DMS 273 (cell line): ENCODE results near the gene ARID2.

Source experiments
- DNase-seq: peaks from one replicate; lab custom pipeline; 2025; ENCODE audit not compliant: unreplicated experiment; lab: John Stamatoyannopoulos, UW

ARID2 gene, protein sequence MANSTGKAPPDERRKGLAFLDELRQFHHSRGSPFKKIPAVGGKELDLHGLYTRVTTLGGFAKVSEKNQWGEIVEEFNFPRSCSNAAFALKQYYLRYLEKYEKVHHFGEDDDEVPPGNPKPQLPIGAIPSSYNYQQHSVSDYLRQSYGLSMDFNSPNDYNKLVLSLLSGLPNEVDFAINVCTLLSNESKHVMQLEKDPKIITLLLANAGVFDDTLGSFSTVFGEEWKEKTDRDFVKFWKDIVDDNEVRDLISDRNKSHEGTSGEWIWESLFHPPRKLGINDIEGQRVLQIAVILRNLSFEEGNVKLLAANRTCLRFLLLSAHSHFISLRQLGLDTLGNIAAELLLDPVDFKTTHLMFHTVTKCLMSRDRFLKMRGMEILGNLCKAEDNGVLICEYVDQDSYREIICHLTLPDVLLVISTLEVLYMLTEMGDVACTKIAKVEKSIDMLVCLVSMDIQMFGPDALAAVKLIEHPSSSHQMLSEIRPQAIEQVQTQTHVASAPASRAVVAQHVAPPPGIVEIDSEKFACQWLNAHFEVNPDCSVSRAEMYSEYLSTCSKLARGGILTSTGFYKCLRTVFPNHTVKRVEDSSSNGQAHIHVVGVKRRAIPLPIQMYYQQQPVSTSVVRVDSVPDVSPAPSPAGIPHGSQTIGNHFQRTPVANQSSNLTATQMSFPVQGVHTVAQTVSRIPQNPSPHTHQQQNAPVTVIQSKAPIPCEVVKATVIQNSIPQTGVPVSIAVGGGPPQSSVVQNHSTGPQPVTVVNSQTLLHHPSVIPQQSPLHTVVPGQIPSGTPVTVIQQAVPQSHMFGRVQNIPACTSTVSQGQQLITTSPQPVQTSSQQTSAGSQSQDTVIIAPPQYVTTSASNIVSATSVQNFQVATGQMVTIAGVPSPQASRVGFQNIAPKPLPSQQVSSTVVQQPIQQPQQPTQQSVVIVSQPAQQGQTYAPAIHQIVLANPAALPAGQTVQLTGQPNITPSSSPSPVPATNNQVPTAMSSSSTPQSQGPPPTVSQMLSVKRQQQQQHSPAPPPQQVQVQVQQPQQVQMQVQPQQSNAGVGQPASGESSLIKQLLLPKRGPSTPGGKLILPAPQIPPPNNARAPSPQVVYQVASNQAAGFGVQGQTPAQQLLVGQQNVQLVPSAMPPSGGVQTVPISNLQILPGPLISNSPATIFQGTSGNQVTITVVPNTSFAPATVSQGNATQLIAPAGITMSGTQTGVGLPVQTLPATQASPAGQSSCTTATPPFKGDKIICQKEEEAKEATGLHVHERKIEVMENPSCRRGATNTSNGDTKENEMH (N-terminal part only)

DNA sequence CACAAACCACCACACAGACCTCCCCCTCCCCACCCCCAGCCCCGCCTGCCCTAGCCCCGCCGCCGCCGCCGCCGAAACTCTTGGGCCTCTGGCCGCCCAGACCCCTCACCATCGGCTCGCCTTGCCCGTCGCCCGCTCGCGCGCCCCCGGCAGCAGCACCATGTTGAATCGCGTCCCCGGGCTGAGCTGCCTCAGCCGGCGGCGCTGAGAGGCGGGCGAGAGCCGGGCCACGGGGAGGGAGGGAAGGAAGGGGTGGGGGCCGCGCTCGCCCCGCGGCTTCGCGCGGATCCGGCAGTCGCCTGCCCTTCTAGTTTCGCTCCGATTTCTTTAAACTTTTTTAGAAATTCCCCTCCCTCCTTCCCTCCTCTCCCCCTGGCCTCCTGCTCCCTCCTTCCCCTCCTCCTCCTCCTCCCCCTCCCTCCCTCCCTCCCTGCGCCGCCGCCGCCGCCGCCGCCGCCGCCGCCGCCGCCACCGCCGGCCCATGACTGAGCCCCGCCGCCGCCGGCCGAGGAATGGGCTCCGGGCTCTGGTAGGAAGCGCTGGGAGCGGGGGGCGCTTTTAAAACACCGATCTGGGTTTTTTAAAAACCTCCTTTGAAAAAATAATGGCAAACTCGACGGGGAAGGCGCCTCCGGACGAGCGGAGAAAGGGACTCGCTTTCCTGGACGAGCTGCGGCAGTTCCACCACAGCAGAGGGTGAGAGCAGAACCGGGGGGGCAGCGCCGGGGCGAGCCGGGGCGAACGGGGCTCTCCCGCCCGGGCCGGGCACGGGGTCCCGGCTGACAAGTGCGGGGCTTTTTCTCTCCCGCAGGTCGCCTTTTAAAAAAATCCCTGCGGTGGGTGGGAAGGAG lies at the start of gene ARID2:
ARID2 (plus strand) TSS at position 474 of the 851 bp plus-strand sequence; CDS start at position 605, 131 bp downstream.
- peak; percentile 85 for DNase-seq

DNA sequence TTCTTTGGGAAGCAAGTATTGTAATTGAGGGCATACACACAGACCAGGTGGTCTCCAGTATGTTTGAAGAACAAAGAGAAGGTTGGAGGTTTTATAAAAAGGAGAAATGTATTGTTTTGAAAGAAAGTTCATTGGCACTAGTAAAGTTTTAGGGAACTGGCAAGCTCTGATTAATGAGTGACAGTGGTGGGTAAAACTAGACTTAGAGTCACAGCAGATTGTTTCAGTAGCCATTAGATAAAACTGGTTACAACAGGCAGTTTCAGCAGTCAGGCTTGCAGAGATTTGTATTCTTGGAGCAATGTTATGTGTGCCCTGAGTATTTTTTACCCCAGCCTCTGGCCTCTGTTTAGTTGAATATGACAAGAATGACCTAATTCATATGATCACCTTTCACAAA lies 49.1 kb upstream of the ARID2 start:
- DNase-seq = no peak

DNA sequence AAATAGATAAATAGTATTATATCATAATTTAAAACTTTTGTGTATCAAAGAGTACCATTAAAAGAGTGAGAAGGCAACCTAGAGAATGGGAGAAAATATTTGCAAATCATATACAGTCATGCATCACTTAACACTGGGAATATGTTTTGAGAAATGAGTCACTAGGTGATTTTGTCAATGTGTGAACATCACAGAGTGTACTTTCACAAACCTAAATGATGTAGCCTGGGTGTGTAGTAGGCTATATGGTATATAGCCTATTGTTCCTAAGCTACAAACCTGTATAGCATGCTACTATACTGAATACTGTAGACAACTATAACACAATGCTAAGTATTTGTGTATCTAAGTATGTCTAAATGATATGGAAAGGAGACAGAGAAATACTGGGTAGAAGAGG lies 48.0 kb upstream of the ARID2 start:
- DNase-seq = no peak

DNA sequence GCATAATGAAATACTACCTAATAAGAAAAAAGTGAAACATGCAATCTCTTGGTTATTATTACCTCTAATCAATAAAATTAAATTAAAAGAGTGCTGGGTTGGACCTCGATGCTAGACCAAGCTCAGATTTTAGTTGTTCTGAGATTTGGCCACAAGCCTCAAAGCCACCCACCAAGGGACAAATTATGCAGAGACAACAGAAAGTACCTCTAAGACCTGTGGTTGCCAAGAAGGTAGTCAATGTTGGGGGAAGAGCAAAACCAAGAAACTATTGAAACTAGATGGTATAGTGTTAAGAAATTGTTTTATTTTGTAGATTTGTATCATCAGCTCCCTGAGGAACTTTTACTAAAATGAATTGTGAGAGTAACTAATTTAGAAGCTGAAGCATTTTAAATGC lies 43.8 kb upstream of the ARID2 start:
- no peak for DNase-seq

DNA sequence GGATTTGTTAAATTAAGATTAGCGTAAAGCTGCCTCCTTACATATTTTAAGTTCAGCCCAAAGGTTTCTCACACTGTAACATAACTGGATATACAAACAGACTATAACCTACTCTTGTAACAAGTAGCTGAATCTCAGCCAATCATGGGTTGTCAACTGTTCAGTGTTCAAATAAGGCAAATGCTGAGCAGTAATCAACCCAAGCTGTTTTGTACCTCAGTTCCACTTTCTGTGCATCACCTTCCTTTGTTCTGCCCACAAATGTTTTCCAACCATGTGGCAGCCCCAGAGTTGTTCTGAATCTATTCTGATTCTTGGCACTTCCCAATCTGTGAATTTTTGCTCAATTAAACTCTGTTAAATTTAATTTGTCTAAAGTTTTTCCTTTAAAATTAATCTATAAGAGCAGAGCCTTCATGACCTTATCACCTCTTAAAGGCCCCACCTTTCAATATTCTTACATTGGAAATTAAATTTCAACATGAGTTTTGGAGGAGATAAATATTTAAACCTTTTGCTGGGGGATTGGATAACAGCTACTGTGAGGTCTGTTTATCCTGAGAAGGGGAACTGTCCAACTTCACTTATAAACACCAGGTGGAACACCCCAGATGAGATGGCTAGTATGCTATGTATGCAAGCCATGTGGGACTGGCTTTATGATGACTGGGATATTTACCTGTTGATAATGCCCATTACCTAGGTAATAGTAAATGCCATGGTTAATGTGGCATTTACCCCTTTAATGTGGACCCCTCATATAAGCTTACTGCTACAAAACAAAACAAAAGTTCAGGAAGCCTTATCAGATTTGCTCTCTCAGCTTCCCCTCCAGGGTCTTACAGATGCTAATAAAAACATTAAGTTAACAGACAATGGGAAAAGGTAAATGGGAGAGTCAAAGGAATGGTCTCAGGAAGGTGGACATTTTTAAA lies 42.2 kb upstream of the ARID2 start:
- no peak for DNase-seq

DNA sequence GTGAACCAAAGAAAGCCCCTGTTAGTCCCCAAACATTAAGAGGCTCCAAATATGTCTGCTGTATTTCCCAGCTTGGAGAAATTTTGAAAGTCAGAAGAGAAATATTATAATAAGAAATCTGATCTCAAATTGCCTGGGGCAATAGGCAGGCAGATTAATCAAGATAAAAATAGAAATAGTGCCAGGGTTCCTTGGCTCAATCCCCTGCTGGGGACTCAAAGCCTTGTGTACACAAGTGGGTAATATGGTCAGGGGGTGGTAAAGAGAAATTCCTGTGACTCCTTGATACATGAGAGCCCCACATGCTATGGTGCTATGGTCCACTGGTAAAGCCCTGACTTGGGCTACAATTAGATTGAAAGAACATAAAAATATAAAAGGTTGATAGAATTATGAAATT lies 41.3 kb upstream of the ARID2 start:
- peak; percentile 7 for DNase-seq

DNA sequence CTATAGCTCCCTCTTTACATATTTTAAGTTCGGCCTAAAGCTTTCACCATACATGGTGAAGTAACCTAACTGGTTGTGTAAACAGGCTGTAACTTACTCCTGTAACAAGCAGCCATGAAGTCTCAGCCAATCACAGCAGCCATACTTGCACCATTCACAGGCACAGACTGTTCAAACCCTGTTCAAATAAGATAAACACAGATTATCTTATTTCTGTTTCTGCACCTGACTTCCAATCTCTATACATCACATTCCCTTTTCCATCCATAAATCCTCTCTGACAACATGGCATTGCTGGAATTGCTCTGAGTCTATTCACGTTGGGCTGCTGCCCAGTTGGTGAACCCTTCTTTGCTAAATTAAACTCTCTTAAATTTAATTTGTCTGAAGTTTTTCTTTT lies 34.5 kb upstream of the ARID2 start:
- DNase-seq = no peak

DNA sequence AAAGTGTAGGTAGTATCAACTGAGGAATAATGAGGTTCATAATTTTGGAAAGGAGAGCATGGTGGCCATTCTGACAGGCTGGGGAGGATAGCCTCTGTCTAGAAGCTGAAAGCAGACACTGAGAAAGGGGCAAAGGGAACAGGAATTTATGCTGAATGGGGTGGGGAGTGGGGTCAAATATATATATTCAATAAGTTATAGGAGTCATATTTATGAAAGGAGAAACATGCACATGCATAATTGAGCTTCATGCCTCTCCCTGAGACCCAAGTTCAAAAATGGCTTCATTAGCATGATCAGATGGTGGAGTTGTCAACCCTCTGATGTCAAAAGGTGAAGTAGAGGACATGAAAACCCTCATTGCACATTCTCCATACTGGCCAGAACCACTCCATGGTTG lies 33.9 kb upstream of the ARID2 start:
- DNase-seq = no peak

DNA sequence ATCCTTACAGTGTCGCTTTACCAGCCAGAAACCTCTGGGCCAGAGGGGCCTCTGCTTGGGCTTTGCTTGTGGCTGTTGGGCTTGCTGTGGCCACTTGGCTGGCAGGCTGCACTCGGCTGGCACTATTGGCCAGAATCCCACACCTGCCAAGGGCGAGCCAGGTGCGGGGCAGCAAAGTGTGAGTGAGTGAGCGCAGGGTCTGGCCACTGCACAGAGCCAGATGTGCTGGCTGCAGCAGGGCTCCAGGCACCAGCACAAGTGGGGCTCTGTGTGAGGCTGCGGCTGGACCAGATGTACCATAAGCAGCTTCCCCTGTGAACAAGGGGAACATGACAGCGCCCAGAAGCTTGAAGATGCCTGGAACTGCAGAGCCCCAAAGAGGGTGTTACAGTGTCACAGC lies 33.5 kb upstream of the ARID2 start:
- no peak for DNase-seq

DNA sequence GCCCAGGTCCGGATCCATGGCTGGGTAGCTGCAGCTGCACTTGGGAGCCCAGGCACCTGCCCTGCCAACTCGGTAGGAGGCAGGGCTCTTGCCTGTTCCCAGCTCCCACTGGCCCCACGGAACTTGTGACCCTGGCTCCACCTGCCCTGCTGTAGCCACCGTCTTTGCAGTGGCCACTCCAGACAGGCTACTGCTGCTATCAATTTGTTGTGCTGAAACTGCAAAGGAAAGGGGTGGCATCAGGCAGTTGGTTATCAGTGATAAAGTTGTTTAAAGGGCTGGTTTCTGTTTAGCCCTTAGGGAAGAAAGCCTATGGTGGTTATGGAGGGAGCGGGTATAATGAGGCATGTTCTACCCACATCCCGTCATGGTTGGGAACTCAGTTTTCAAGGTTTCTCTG lies 32.1 kb upstream of the ARID2 start:
- no peak for DNase-seq

DNA sequence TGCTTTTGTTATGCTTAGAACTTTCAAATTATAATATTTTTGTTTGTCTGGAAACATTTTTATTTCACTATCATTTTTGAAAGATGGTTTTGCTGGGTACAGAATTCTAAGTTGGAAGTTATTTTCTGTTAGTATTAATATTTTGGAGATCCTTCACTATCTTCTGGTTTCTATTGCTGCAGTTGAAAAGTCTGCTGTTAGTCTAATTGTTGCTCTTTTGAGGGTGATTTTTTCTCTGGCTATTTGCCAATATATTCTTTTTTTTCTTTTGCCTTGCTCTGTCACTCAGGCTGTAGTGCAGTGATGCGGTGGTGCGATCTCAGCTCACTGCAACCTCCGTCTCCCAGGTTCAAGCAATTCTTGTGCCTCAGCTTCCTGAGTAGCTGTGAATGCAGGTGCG lies 28.2 kb upstream of the ARID2 start:
- DNase-seq = no peak

DNA sequence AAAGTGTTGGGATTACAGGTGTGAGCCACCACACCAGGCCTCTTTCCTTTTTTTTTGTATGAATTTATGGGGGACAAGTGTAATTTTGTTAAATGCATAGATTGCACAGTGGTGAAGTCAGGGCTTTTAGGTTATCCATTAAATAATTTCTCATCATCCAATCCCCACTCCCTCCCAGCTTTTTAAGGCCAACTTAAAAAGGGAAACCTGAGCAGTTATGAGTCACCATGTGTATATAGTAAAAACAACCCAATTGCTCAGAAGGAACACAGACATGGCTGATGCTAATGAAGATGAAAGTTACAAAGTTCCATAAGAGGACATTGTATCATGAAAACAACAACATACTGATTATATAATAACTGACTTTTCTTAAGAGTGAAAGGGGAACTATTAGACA lies 25.6 kb upstream of the ARID2 start:
- DNase-seq = no peak

DNA sequence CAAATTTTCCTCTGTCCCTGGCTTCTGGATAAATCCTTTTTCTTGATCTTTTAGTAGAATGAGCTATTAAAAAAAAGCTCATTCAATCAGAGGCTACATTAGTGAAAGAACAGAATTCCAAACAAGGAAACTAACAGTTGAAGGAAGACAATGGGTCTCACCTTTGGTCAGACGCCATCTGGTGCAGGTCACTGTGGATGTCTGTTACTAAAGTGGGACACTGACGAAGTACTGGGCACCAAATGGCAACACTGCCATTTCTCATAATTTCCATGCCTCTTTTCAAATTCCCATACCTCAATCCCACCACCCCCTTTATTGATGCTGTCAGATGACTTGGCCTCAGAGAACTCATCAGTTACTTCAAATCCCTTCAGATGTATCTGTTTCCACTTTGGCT lies 24.5 kb upstream of the ARID2 start:
- no peak for DNase-seq

DNA sequence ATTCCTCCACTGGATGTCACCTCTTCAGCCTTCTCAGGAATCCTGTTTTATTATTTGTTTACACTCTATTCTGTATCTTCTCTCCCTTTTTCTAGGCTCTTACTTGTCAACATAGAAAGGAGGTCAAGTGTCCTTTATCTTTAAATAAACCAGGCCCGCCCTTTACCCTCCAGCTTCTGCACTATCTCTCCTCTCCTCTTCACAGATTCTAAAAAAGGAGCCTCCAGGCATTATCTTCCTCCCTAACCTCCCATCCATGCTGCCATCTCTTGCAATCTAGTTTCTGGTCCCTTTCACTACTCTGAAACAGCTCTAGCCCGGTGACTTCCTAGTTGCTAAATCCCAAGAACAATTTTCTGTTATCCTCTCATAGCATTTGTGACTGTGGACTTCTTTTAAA lies 24.1 kb upstream of the ARID2 start:
- DNase-seq = no peak

DNA sequence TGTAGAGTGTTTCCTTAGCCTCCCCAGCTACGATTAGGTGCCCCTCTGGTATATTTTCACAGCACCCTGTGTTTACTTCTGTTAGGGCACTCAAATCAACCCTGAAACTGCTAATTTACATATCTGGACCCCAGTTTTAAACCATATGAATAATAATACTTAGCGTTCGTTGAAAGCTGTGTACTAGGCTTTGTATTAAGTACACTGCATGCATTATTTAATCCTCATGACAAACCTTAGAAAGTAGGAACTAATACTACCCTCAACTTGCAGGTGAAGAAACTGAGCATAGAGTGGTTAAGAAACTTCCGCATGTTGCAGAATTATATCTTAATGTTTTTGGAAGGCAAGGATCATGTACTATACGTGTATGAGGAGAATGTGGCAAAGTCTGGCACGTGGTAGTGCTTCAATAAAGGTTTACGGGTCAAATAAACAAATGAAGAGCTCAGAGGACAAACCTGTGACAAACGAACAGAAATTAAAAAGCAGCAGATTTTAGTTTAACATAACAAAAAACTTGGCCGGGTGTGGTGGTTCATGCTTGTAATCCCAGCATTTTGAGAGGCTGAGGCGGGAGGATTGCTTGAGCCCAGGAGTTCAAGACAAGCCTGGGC lies 22.2 kb upstream of the ARID2 start:
- DNase-seq = no peak

DNA sequence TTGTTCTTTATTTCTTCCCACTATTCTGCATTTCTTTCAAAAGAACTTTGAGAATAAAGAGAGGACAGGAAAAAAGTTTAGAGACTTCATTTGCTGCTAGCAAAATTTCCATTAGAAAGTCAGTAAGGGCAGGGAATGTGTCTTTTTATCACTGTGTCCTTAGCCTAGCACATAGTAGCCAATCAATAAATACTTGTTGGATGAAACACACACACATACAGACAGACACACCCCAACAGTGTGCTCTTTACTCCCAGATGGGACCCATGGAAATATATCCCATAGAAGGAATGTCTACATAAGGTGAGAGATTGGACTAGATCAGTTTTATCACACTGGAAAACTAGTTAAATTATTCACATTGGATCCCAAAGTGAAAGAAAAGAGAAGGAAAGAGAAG lies 21.1 kb upstream of the ARID2 start:
- no peak for DNase-seq

DNA sequence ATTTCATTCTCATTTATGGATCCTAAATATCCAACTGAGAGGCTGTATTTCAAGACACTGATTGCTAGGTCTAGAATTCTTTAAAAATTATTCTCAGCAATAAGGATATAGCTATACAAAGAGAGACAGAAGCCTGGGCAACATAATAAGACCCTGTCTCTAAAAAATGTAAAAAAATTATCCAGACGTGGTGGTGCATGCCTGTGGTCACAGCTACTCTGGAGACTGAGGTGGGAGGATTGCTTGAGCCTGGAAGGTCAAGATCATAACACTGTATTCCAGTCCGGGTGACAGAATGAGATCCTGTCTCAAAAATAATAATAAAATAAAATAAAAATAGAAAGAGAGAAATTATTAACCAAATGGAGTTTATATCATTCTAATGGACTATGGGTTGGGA lies 20.6 kb upstream of the ARID2 start:
- no peak for DNase-seq

DNA sequence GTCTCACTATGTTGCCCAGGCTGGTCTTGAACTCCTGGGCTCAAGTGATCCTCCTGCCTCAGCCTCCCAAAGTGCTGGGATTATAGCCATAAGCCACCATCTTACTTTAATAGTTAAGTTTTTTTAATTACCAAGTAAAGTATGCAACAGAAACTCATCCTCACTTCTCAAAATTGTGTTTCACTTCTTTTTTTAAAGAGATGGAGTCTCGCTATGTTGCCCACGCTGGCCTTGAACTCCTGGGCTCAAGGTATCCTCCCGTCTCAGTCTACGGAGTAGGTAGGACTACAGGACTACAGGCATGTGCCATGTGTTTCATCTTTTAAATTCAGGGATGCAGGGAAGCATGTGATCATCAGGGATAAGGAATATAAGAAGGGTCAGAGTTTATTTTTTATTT lies 17.2 kb upstream of the ARID2 start:
- no peak for DNase-seq

DNA sequence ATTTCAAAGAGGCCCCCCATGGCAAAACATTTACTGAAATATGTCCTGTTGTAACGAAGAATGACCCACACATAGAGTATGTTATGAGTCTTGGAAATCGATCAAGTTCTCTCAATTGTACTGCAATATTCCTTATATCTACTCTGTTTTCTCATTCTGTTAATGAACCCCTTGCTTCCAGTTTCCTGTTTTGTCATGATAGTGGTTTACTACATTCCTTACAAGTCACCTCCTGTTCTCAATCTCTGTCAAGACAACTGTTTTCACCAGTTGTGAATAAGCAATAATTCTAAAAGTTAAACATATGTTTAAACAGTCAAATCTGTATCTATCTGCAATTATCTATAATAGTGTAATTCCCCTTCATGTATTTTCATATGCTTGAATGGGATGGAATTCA lies 16.4 kb upstream of the ARID2 start:
- DNase-seq = no peak
